Stimulated activated CD4-positive, alpha-beta T cell treated with anti-CD3 and anti-CD28 coated beads, TNF-alpha, amount 100 ng/mL, for 48 hours (primary cell): ENCODE measurements around the gene DIPK1B.

ENCODE experiments used
- DNase-seq, 3 donors: peaks; one replicate each; pipeline ENCODE4 v3.0.0-alpha.2; 2020; ENCODE audit warnings: low read depth in 3 of 3

The DIPK1B gene

GRCh38 chr9:136720251-136720897 is 8.0 kb downstream of the DIPK1B start:
- no peak for DNase-seq

DNA sequence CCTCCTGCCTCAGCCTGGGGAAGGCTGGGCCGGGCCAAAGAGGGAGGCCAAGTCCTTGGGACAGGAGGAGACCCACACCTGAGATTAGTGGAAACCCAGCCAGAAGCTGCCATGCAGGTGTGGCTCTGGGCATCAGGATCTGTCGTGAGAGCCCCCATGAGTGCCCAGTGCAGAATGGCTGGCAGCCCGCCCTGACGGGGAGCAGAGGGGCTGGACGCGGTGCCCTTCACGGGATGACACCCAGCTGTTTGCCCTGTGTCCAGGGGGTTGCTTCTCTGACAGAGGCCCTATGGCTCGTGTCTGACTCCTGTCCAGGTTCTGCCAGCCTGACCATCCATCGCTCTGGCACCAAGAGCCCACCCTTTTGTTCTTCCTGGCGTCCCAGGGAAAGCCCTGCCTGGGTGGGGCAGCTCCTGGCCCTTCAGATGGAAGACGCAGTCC is 8.5 kb downstream of the DIPK1B start:
- no peak for DNase-seq

GRCh38 chr9:136721339-136722092 is 9.1 kb downstream of the DIPK1B start:
- DNase-seq = no peak

GRCh38 chr9:136722093-136722968 is 10.0 kb downstream of the DIPK1B start:
- DNase-seq = no peak

DNA sequence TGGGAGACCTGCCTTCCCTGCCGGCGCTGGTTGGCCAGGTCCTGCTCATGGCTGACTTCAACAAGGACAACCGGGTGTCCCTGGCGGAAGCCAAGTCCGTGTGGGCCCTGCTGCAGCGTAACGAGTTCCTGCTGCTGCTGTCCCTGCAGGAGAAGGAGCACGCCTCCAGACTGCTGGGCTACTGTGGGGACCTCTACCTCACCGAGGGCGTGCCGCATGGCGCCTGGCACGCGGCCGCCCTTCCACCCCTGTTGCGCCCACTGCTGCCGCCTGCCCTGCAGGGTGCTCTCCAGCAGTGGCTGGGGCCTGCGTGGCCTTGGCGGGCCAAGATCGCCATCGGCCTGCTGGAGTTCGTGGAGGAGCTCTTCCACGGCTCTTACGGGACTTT is 10.6 kb downstream of the DIPK1B start:
- DNase-seq = no peak

GRCh38 chr9:136723362-136723976 is 11.1 kb downstream of the DIPK1B start:
- DNase-seq = no peak

DNA sequence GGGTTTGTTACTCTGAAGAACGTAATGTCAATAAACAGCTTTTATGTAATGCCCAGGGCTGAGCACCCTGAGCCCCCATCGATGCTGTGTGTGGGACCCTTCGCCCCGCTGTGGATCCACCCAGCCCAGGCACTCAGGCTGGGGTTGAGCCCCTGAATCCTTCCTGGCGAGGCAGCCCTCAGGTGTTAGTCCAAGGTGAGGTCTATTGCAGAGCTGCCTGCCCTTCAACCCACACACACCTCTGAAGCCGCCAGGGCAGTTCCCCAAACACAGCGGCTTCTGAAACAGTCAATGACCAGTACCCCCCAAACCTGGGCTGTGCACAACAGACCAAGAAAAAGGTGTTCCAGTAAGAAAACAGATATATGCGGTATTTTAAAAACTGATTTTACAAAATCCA is 11.6 kb downstream of the DIPK1B start:
- no peak for DNase-seq

DNA sequence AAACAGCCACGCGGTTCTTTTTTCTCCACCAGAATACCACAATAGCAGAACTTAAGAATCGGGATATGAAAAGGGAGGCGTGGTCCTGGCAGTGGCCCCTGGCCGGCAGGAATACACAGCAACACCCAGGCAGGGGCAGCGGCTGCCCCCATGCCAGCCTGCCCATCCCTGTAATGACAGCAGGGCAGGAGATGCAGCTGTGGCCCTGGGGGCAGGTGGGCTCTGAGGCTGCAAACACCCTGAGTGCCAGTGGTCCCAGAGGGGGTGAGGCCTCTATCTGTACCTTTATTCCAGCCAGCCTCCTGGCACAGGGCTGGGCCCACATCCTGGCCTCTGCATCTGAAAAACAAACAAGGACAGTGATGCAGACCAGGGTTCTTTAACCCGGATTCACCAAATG is 12.4 kb downstream of the DIPK1B start:
- DNase-seq = no peak

DNA sequence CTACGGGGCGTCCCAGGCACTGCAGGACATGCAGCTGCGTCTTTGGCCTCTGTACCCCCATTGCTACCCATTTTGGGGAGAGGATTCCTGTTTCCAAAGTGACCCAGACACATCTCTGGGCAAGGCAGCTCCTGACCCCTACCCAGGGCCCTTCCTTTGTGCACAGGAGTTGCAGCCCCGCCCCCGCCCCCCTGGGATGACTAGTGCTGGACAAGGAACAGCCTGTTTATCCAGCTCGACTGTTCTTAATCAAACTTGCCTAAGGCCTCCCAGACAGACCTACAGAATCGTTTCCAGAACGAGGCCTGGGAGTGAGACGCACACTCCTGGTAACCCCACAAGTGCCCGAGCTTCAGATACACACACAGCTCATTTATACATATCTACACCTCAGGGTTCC is 13.2 kb downstream of the DIPK1B start:
- no peak for DNase-seq

- no peak for DNase-seq
Observed at GRCh38 chr9:136726118-136726517, 13.7 kb downstream of the DIPK1B start.

DNA sequence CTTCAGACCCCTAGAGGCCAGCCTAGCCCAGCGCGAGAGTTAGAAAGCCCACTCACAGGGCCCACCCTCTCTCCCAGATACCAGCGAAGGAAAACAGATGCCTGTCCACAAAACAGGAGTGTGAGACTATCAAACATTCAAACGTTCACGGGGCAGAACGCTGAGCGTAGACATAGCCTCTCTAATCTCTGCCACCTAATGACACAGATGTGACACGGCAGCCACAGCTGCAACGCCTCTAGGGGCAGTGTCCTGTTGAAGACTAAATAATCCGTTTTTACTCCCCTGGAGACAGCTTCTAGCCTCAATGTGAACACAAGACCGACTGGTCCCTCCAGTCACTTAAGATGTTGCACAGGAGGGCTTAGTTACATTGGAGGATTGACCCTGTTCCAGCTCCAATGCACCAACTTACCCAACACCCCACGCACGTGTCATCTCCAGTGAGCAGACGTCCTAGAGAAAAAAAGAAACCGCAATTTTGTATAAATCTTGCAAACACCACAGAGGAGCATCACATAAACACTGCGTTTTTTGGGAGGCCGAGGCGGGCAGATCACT is 14.3 kb downstream of the DIPK1B start:
- DNase-seq = peak in 1 of 3 donors; percentile 37

DNA sequence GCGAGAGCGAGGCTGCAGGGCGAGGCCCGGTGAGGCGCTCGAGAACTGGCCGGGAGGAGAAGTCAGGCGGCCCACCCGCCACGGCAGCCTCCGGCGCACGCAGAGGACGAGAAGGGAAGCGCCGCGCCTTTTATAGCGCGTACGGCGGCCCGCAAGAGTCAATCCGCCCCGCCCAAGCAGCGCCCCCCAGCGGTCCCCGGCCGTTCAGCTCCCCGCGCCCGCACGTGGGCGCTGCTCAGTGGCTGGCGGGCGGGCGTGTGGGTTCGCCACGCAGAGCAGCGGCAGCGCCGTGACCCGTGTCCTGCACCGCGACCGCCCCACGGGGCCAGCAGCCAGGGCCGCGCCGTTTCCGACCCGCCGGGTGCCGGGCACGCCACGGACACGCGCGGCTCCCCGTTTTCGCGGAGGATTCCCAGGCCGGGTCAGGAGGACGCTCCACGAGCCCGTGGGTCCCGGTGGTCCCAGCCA is 15.7 kb downstream of the DIPK1B start:
- DNase-seq = peak; percentile 86 to 90 (median 87)

DNA sequence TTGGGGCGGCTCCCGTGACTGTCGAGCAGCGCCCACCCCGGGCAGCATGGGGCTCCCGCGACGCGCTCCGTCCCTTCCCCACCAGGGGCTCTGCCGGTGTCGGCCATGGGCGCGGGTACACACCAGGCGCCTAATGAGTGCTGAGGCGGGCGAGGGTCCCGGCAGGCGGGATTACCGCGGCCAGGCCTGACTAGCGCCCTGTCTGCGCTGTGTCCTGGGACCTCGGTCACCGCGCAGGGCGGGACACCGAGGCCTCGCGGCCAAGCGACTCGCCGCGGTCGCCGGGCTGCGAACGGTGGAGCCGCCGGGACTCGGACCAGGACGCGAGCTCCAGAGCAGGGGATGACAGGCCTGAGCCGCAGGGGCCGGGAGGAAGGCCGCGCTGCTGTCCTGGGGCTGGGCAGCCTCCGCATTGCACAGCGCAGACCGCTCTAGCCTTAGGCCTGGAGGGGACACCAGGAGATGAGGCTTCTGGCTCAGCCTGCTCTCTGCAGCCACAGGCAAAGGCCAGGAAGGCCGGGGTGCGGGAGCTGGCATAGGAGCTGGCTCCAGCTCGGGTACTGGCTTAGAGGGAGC is 16.3 kb downstream of the DIPK1B start:
- no peak for DNase-seq

DNA sequence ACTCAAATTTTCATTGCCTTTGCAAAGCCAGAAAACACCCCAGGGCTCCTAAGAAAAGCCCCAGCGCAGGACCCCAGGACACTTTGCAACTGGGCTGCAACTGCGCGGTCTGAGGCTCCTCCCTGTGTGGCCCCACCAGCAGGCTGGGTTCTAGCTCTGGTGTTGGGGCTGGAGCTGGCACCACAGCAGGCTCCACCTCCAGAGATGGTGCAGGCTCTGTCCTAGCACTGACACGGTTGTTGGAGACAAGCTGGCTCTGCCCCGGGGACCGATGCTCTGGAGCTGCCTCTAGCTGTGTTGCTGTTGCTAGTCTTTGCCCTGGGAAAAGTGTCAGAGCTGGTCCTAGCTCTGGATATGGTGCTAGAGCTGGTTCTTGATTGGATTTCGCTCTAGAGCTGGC is 16.8 kb downstream of the DIPK1B start:
- DNase-seq = no peak

GRCh38 chr9:136729926-136730325 is 17.6 kb downstream of the DIPK1B start:
- no peak for DNase-seq

- no peak for DNase-seq
Observed at GRCh38 chr9:136732444-136733178, 20.2 kb downstream of the DIPK1B start.

GRCh38 chr9:136733611-136734010 is 21.2 kb downstream of the DIPK1B start:
- no peak for DNase-seq

- no peak for DNase-seq
Observed at GRCh38 chr9:136734837-136735496, 22.6 kb downstream of the DIPK1B start.

DNA sequence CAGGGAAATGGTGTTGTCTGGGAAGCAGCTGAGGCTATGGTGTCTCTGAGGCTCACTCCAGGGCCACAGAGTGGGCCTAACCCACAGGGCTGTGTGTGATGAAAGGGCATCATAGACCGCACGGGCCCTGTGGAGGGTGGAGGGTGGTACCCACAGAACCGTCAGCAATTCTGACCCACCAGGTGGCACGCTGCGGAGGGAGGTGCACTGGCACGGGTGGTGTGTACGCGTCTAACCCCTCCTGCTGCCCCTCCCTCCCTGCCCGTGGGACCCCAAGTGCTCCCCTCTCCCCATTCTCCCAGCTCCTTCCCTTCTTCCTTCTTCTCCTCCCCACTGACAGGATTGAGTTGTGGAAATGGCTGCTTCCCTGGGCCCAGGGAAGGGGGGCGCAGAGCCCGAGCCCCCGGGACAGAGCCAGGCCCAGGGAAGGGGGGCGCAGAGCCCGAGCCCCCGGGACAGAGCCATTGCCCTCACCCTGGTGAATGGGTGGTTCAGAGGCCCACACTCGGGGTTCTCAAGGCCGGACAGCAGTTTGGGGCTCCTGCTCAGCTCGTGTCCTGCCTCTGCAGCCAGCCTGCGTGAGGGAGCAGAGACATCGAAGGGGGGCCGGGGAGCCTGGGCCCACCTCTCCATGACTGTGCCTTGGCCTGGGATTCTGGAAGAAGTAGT is 23.6 kb downstream of the DIPK1B start:
- no peak for DNase-seq
